ENCODE data around the gene PP2D1. TPM values are rescaled to one million over a fixed set of nuclear protein-coding genes. Genes with fewer than 3 reads are reported as not detected.

PP2D1 gene
- total and polyA plus RNA-seq, 2 of the 8 experiments (the other 6 are each of a cell fraction or from before 2014, with no cell fraction given): not detected

DNA sequence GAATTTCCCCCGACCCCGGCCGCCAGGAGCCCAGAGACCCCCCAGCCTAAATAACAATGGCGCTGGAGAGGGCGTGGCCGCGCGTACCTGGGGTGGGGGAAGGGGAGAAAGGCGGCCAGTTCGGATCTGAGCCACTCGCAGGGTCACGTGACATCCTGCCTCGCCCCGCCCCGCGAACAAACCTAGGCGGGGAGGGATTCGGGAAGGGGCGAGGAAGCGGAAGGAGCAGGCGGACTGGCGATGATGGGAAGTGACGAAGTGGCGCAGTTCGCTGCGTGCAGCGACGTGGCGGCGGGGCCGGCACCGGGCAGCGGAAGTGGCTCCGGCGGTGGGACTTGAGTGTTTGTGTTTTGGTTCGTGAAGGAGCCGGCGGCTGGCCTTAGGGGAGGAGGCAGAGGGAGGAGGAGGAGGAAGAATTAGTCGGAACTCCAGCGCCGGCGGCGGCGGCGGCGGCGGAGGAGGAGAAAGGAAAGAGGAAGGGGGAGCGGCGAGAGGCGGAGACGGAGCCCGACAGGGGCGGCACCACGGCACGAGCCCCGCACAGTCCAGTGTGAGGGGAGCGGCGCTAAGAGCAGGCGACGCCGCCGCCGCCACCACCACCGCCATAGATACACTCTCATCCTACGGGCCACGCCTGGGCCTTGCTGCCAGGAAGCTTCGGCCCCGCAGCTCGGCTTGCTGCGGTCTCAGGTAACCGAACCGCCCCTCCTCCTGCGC is 65.1 kb downstream of the PP2D1 start, which contains the start of gene RAB5A (continued):
- TF ChIP-seq, protein P1, sequence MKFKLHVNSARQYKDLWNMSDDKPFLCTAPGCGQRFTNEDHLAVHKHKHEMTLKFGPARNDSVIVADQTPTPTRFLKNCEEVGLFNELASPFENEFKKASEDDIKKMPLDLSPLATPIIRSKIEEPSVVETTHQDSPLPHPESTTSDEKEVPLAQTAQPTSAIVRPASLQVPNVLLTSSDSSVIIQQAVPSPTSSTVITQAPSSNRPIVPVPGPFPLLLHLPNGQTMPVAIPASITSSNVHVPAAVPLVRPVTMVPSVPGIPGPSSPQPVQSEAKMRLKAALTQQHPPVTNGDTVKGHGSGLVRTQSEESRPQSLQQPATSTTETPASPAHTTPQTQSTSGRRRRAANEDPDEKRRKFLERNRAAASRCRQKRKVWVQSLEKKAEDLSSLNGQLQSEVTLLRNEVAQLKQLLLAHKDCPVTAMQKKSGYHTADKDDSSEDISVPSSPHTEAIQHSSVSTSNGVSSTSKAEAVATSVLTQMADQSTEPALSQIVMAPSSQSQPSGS (IDR thresholded peaks at IDR 0.05; ENCODE audit: low read length): no peak
- TF ChIP-seq NANOG (IDR thresholded peaks at IDR 0.05; ENCODE audit: insufficient read depth, low read depth, low read length, poor library complexity, severe bottlenecking) (no peak), EP300 (IDR thresholded peaks at IDR 0.05; ENCODE audit: borderline replicate concordance in 1 of 2, low read depth in 2 of 2, low read length in 2 of 2) (peak in 1 of 2 experiments; percentile 38; a peak in 2 of 3 replicates), CEBPB (IDR thresholded peaks at IDR 0.05; ENCODE audit: low read depth, low read length) (no peak), RXRA (IDR thresholded peaks at IDR 0.05; ENCODE audit: insufficient read depth, low read depth, low read length) (no peak), YY1 (IDR thresholded peaks at IDR 0.05; ENCODE audit: low read depth, low read length) (peak; percentile 92; the same call in 1 of the 2 replicates), TCF12 (IDR thresholded peaks at IDR 0.05; ENCODE audit: low read depth, low read length) (no peak), SIRT6 (IDR thresholded peaks at IDR 0.05; ENCODE audit: low read length) (no peak), FOSL1 (IDR thresholded peaks at IDR 0.05; ENCODE audit: insufficient read depth, low read depth, low read length) (no peak), SP2 (IDR thresholded peaks at IDR 0.05; ENCODE audit: low read length) (no peak), MAFK (IDR thresholded peaks at IDR 0.05; ENCODE audit: low read depth, low read length) (no peak), TAF7 (optimal IDR thresholded peaks at IDR 0.05; ENCODE audit: borderline replicate concordance, low read depth, low read length) (peak; percentile 74), CBX8 (IDR thresholded peaks at IDR 0.05; ENCODE audit: borderline replicate concordance, low read depth, low read length) (no peak), CBX5 (IDR thresholded peaks at IDR 0.05; ENCODE audit: low read depth, low read length) (no peak), CHD2 (IDR thresholded peaks at IDR 0.05; ENCODE audit: low read length) (0 out of 2 replicates have a peak, but pooled peaks have one; percentile 47), POU5F1 (IDR thresholded peaks at IDR 0.05; ENCODE audit: low read depth, low read length) (no peak), POLR2AphosphoS5 (IDR thresholded peaks at IDR 0.05; ENCODE audit: low read depth, low read length) (peak; percentile 93), EGR1 (IDR thresholded peaks at IDR 0.05; ENCODE audit: borderline replicate concordance, low read depth, low read length) (peak; percentile 76), BACH1 (IDR thresholded peaks at IDR 0.05; ENCODE audit: low read length) (no peak), EZH2 (IDR thresholded peaks at IDR 0.05; ENCODE audit: low read depth, low read length, severe bottlenecking) (no peak)
- TF ChIP-seq, protein P2, sequence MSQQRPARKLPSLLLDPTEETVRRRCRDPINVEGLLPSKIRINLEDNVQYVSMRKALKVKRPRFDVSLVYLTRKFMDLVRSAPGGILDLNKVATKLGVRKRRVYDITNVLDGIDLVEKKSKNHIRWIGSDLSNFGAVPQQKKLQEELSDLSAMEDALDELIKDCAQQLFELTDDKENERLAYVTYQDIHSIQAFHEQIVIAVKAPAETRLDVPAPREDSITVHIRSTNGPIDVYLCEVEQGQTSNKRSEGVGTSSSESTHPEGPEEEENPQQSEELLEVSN (IDR thresholded peaks at IDR 0.05): peak; percentile 67
- TF ChIP-seq, protein P3, sequence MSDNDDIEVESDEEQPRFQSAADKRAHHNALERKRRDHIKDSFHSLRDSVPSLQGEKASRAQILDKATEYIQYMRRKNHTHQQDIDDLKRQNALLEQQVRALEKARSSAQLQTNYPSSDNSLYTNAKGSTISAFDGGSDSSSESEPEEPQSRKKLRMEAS (IDR thresholded peaks at IDR 0.05): peak; percentile 80

All from H1 (cell line).